Thyroid gland (tissue), 4 donors: ENCODE data around the gene PLSCR1. TPM values are rescaled to one million over a fixed set of nuclear protein-coding genes. Genes with fewer than 3 reads are reported as not detected.

Experiments
- DNase-seq, 2 donors: peaks; one replicate each; pipeline ENCODE4 v3.0.0-alpha.2; 2019
- H3K27ac ChIP-seq, 3 donors: fragments of 200-600 bp; sonication (generic); 1 replicate in 2 of 3; 2 replicates in 1 of 3; pipeline ENCODE4 v1.5.1; 2016 to 2019; ENCODE audit warnings: mild to moderate bottlenecking in 1 of 3, moderate library complexity in 1 of 3
- H3K27me3 ChIP-seq: fragments of 200-600 bp; sonication (generic); one replicate; pipeline ENCODE4 v1.5.1; 2019
- H3K36me3 ChIP-seq, 2 donors: fragments of 200-600 bp; sonication (generic); one replicate each; pipeline ENCODE4 v1.5.1; 2016 to 2019
- H3K4me1 ChIP-seq, 2 donors: fragments of 200-600 bp; sonication (generic); one replicate each; pipeline ENCODE4 v1.5.1; 2017 to 2019
- H3K4me3 ChIP-seq, 3 donors: fragments of 200-600 bp; sonication (generic); replicated peaks in 1 of 3; 1 replicate in 2 of 3; 2 replicates in 1 of 3; pipeline ENCODE4 v1.5.1; 2016; ENCODE audit warnings: mild to moderate bottlenecking in 1 of 3
- H3K9me3 ChIP-seq: fragments of 200-600 bp; sonication (generic); one replicate; pipeline ENCODE4 v1.5.1; 2017
- CTCF ChIP-seq, 6 experiments: fragments of 200-600 bp in 3 of 6; fragments of 450-650 bp in 3 of 6; sonication (generic) in 3 of 6; IDR thresholded peaks; one replicate each; pipeline ENCODE4 v1.5.1; 2016 to 2019; ENCODE audit warnings: antibody characterized with exemption in 6 of 6, mild to moderate bottlenecking in 2 of 6, inconsistent platforms in 1 of 6, moderate library complexity in 1 of 6
- POLR2A ChIP-seq, 2 donors: fragments of 450-650 bp; IDR thresholded peaks; one replicate each; pipeline ENCODE4 v1.6.1; 2017; ENCODE audit warnings: antibody characterized with exemption in 2 of 2, mild to moderate bottlenecking in 2 of 2, moderate library complexity in 1 of 2
- WGBS, 2 donors: methylation state at CpG; one replicate each; pipeline ENCODE4 v1.1.5; 2017; 5-methylcytosine and 5-hydroxymethylcytosine counted together
- intact Hi-C: fragments of 100-400 bp; cut with DNase I; formaldehyde crosslinking; loops from one replicate; pipeline ENCODE4 v1.15.1; 2023
- total RNA-seq, 4 donors: library from RNA; depleted of rRNA; stranded (reverse); fragments of >200 nt; gene quantifications; one replicate each; pipeline ENCODE4 v1.2.3, GENCODE V29; 2016

PLSCR1 gene
- total RNA-seq, 4 donors from 2014 or later: 57.6 to 103 (median 77.3) TPM

GRCh38 chr3:146496726-146497125, 47.7 kb downstream of the PLSCR1 start:
- Histone ChIP-seq H3K9me3 (no peaks in the 10 kb centered on the region), H3K27me3 (no peaks in the 10 kb centered on the region), H3K36me3 (no peaks in the 10 kb centered on the region), H3K4me1 (no peaks in the 10 kb centered on the region), H3K4me3 (no peak overlapping the region), H3K27ac (no peak overlapping the region)
- WGBS, 2 donors: 0 to 67% methylated on average over 1 of the region's 1 CpG
- TF ChIP-seq POLR2A (IDR thresholded peaks at IDR 0.05) (no peak), CTCF (IDR thresholded peaks at IDR 0.05) (no peak)
- intact Hi-C loops: no loop called here
- no peak for DNase-seq

- H3K9me3 ChIP-seq: no peaks in the 10 kb centered on the region
- 0 to 38% methylated on average over 1 of the region's 1 CpG for WGBS, 2 donors
- H3K27me3 ChIP-seq: no peaks in the 10 kb centered on the region
- no peak overlapping the region for H3K27ac ChIP-seq
- H3K4me3 ChIP-seq: no peak overlapping the region
- no peaks in the 10 kb centered on the region for H3K4me1 ChIP-seq
- DNase-seq: no peak
- TF ChIP-seq POLR2A (IDR thresholded peaks at IDR 0.05) (no peak), CTCF (IDR thresholded peaks at IDR 0.05) (no peak)
- H3K36me3 ChIP-seq: no peaks in the 10 kb centered on the region
- intact Hi-C loops: no loop called here
Measured at GRCh38 chr3:146496251-146496650, 48.2 kb downstream of the PLSCR1 start.

- Histone ChIP-seq H3K36me3 (no peaks in the 10 kb centered on the region), H3K27ac (no peak overlapping the region), H3K4me3 (no peak overlapping the region), H3K9me3 (no peaks in the 10 kb centered on the region), H3K4me1 (no peaks in the 10 kb centered on the region), H3K27me3 (no peaks in the 10 kb centered on the region)
- TF ChIP-seq CTCF (IDR thresholded peaks at IDR 0.05) (no peak), POLR2A (IDR thresholded peaks at IDR 0.05) (no peak)
- DNase-seq: no peak
- WGBS, 2 donors: 90 to 91% methylated on average over 2 of the region's 2 CpGs
- intact Hi-C loops: no loop called here
Measured at GRCh38 chr3:146493761-146494160, 50.6 kb downstream of the PLSCR1 start.

- TF ChIP-seq CTCF (IDR thresholded peaks at IDR 0.05) (no peak), POLR2A (IDR thresholded peaks at IDR 0.05) (no peak)
- Histone ChIP-seq H3K9me3 (no peaks in the 10 kb centered on the region), H3K36me3 (no peaks in the 10 kb centered on the region), H3K4me1 (no peaks in the 10 kb centered on the region), H3K27me3 (no peaks in the 10 kb centered on the region), H3K27ac (no peak overlapping the region), H3K4me3 (no peak overlapping the region)
- WGBS, 2 donors: 81 to 86% methylated on average over 2 of the region's 2 CpGs
- intact Hi-C loops: no loop called here
- DNase-seq: no peak
Measured at GRCh38 chr3:146493221-146493620, 51.2 kb downstream of the PLSCR1 start.

GRCh38 chr3:146491303-146491702, 53.1 kb downstream of the PLSCR1 start:
- Histone ChIP-seq H3K4me3 (no peak overlapping the region), H3K9me3 (no peaks in the 10 kb centered on the region), H3K27me3 (no peaks in the 10 kb centered on the region), H3K36me3 (no peaks in the 10 kb centered on the region), H3K4me1 (no peaks in the 10 kb centered on the region), H3K27ac (no peak overlapping the region)
- intact Hi-C loops: no loop called here
- 40 to 64% methylated on average over 2 of the region's 2 CpGs for WGBS, 2 donors
- DNase-seq: no peak
- TF ChIP-seq POLR2A (IDR thresholded peaks at IDR 0.05): no peak
- TF ChIP-seq CTCF (IDR thresholded peaks at IDR 0.05): no peak
